RWPE1 (cell line): ENCODE measurements around the gene NF2.

Experiments
- CTCF ChIA-PET: fragments of 350-600 bp; sonication (Branson Sonifier 250); formaldehyde crosslinking; extraction: SDS; loops from one replicate; lab custom pipeline; 2021; lab: Yijun Ruan, JAX
- POLR2A ChIA-PET: fragments of 400-600 bp; formaldehyde crosslinking; extraction: SDS; loops from one replicate; lab custom pipeline; 2020; ENCODE audit warnings: antibody characterized with exemption; ENCODE audit not compliant: low non-redundant PET; lab: Yijun Ruan, JAX
- DNase-seq: peaks from one replicate; pipeline ENCODE4 v3.0.0; 2012; ENCODE audit warnings: low spot score
- H3K27ac ChIP-seq: fragments of 450-650 bp; 2 replicates; pipeline ENCODE4 v1.5.1; 2017
- TF ChIP-seq, protein P1 (sequence below): fragments of 450-650 bp; conservative IDR thresholded peaks from 2 replicates; pipeline ENCODE4 v1.5.1; 2017; ENCODE audit warnings: low read depth, mild to moderate bottlenecking

Gene NF2

DNA sequence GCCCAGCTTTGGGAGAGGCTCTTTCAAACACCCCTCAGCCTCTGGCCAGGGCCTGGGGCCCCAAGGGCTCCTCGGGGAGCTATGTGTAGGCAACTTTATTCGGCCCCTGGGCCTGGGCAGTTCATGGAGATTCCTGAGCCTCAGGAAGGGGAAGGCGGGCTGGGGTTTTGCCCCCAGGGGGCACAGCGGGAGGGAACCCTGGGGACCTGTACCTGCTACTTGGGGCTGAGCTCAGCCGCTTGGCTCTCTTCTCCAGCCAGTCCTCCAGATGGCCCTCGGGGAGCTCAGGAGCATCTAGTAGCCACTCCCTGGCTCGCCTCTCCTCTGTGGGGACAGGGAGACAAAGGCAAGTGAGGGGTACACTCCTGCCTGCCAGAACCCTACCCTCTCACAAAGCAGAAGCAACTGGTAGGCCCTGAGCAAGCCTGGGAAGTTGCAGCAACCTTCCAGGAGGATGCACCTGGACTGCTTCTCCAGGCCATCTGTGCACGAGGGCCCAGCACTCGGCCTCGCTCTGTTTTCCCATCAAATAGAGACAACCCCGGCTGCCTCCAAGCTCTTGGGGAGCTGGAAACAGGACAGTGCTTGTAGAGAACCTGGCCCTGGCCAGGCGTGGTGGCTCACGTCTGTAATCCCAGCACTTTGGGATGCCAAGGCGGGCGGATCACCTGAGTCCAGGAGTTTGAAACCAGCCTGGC is 134.8 kb downstream of the NF2 start:
- ChIA-PET POLR2A (no interaction called here), CTCF (interaction anchor here (0.5 kb wide), 1 partner anchor 24 kb away, joined by 3 read pairs; no protein-coding TSS in a partner anchor)
- peak overlapping the region; percentile 16 for H3K27ac ChIP-seq
- DNase-seq = no peak
- TF ChIP-seq, protein P1, sequence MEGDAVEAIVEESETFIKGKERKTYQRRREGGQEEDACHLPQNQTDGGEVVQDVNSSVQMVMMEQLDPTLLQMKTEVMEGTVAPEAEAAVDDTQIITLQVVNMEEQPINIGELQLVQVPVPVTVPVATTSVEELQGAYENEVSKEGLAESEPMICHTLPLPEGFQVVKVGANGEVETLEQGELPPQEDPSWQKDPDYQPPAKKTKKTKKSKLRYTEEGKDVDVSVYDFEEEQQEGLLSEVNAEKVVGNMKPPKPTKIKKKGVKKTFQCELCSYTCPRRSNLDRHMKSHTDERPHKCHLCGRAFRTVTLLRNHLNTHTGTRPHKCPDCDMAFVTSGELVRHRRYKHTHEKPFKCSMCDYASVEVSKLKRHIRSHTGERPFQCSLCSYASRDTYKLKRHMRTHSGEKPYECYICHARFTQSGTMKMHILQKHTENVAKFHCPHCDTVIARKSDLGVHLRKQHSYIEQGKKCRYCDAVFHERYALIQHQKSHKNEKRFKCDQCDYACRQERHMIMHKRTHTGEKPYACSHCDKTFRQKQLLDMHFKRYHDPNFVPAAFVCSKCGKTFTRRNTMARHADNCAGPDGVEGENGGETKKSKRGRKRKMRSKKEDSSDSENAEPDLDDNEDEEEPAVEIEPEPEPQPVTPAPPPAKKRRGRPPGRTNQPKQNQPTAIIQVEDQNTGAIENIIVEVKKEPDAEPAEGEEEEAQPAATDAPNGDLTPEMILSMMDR = no peak

DNA sequence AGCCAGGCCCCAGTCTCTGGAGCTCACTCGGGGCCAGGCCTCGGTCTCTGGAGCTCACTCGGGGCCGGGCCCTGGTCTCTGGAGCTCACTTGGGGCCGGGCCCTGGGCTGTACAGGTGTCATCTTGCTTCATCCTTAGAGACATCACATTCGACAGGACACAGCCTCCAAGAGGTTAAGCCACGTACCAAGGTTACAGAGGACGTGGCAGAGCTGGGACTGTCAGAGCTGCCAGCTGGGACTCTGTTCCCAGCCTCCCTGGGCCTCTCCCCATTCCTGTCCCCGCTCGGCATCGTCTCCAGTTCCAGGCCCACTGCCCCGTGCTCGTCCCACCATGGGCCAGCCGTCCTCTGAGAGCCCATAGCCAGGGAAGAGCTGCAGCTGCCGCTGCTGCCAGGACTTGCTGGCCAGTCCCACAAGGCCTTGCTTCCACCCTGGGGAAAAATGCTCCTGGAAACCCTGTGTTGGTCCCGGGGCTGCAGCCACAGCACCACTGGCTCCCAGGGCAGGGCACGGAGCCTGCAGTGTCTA is 136.0 kb downstream of the NF2 start:
- no peak overlapping the region for H3K27ac ChIP-seq
- CTCF ChIA-PET = no interaction called here
- TF ChIP-seq, protein P1 = no peak
- DNase-seq = no peak
- POLR2A ChIA-PET = no interaction called here

DNA sequence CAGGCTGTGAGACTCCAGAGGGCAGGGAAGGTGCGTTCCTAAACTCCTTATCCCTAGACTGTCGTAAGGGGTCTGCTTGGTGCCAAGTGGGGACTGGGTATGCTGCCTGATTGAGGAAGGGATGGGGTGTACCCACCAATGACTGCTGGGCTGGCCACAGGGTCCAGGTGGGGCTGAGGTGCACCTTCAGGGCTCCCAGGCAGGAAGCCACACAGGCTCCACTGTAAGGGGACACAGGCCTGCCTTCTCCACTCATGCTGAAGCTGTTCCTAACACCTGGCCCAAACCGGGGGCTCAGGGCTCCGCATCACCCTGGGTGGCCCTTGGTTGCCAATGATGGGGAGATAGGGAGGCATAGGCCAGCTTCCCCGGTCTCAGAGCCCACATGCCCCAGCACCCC is 136.8 kb downstream of the NF2 start:
- CTCF ChIA-PET = interaction anchor here (0.6 kb wide), 1 partner anchor 242 kb away, joined by 3 read pairs; no protein-coding TSS in a partner anchor
- peak overlapping the region; percentile 11; the same call in 1 of the 2 replicates for H3K27ac ChIP-seq
- TF ChIP-seq, protein P1 = no peak
- POLR2A ChIA-PET = no interaction called here
- DNase-seq = no peak

DNA sequence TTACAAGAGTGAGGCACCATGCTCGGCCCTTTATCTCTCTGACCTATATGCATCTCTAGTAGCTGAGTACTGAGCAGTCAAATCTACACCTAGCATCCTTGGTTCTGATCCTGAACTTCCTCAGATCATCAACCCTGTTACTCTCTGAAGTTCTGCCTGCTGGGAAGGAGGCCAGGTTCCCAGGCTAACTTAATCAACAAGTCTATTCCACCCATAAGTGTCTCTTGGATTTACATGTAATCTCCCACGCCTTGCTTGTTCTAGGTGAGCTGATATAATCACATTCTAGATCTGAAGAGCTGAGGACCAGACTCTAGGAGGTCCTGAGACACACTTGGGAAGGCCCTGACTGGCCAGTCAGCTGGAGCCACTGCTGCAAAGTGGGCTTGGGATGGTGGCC is 138.5 kb downstream of the NF2 start:
- CTCF ChIA-PET = no interaction called here
- H3K27ac ChIP-seq = peak overlapping the region; percentile 93; the same call in 1 of the 2 replicates
- POLR2A ChIA-PET = no interaction called here
- DNase-seq = no peak
- TF ChIP-seq, protein P1 = no peak

DNA sequence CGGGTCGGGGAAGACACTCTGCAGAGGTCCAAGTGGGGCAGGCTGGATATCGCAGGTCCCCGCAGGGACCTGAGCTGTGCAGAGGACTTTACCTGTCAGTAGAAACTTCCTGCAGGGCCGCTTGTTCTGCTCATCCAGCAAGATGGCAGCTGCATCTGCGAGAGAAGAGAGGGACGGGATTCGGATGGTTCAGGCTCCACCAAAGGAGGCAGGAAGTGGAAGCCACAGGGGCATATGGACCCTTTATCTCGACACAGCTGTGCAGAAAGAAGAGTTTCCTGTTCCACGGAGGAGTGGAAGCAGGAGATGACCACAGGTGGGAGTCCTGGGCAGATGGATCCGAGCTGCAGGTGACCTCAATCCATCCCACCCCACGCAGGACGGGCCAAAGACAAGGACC is 138.9 kb downstream of the NF2 start:
- no peak for DNase-seq
- H3K27ac ChIP-seq = peak overlapping the region; percentile 93; the same call in 1 of the 2 replicates
- ChIA-PET POLR2A (no interaction called here), CTCF (no interaction called here)
- TF ChIP-seq, protein P1 = no peak

DNA sequence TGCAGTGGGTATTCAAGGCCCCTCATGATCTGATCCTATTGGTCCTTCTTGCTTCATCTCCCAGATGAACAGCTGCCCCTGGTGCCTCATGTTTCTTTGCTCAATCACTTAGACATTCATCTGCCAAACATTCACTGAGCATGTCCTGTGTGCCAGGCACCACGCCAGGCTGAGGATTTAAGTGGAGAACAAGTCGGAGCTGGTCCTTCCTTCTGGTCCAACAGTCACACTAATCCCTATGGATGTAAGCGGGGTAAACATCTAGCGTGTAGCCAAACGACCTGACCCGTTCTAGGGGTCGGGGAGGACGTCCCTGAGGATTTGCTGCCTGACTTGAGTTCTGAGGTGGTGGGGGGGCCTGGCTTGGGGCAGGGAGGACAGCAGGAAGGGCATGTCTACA is 141.5 kb downstream of the NF2 start:
- ChIA-PET CTCF (interaction anchor here (0.6 to 0.7 kb wide), 2 partner anchors 12 to 433 kb away, joined by 3 to 5 read pairs; no protein-coding TSS in a partner anchor), POLR2A (no interaction called here)
- DNase-seq = peak; percentile 75
- TF ChIP-seq, protein P1 = no peak
- peak overlapping the region; percentile 93 for H3K27ac ChIP-seq
